Heart left ventricle (tissue), 16 donors: ENCODE results near the gene CDK5RAP3. TPM values are rescaled to one million over a fixed set of nuclear protein-coding genes. Genes with fewer than 3 reads are reported as not detected.

Source experiments
- ATAC-seq, 4 donors: fragments of 200-7000 bp; cut with Tn5 transposase; one replicate each; pipeline ENCODE4 v1.9.1; 2020 to 2022; ENCODE audit warnings: moderate library complexity in 4 of 4, mild to moderate bottlenecking in 3 of 4, moderate number of reproducible peaks in 1 of 4
- DNase-seq, 5 donors: peaks; one replicate each; pipeline ENCODE4 v3.0.0-alpha.2; 2020
- H3K27ac ChIP-seq, 12 donors: fragments of 200-600 bp; sonication (generic) in 4 of 12; one replicate each; pipeline versions ENCODE4 v1.5.0 to v1.8.0; 2016 to 2022; ENCODE audit warnings: mild to moderate bottlenecking in 2 of 12
- H3K27me3 ChIP-seq, 9 donors: fragments of 200-600 bp; sonication (generic) in 2 of 9; one replicate each; pipeline versions ENCODE4 v1.5.1 to v1.8.0; 2016 to 2022; ENCODE audit warnings: mild to moderate bottlenecking in 3 of 9
- H3K36me3 ChIP-seq, 9 donors: fragments of 200-600 bp; sonication (generic) in 2 of 9; one replicate each; pipeline versions ENCODE4 v1.5.0 to v1.8.0; 2018 to 2022; ENCODE audit warnings: mild to moderate bottlenecking in 2 of 9
- H3K4me1 ChIP-seq, 12 donors: fragments of 200-600 bp; sonication (generic) in 4 of 12; one replicate each; pipeline versions ENCODE4 v1.5.0 to v1.8.0; 2016 to 2022; ENCODE audit warnings: mild to moderate bottlenecking in 3 of 12
- H3K4me3 ChIP-seq, 12 donors: fragments of 200-600 bp; sonication (generic) in 4 of 12; one replicate each; pipeline versions ENCODE4 v1.5.0 to v1.8.0; 2017 to 2022; ENCODE audit warnings: mild to moderate bottlenecking in 9 of 12, moderate library complexity in 4 of 12
- H3K9me3 ChIP-seq, 12 donors: fragments of 200-600 bp; sonication (generic) in 4 of 12; one replicate each; pipeline versions ENCODE4 v1.5.0 to v1.8.0; 2016 to 2022; ENCODE audit warnings: mild to moderate bottlenecking in 1 of 12
- CTCF ChIP-seq, 12 donors: fragments of 200-600 bp; sonication (generic) in 4 of 12; IDR thresholded peaks; one replicate each; pipeline versions ENCODE4 v1.5.0 to v1.8.0; 2018 to 2022; ENCODE audit warnings: antibody characterized with exemption in 12 of 12, mild to moderate bottlenecking in 5 of 12
- POLR2A ChIP-seq, 2 donors: fragments of 450-650 bp; IDR thresholded peaks; one replicate each; pipeline ENCODE4 v1.6.1; 2017; ENCODE audit warnings: antibody characterized with exemption in 2 of 2, mild to moderate bottlenecking in 2 of 2, moderate library complexity in 2 of 2
- WGBS, 4 donors: extraction: QIAGEN DNeasy Blood & Tissue Kit in 2 of 4; methylation state at CpG; one replicate each; pipeline versions ENCODE4 v1.1.5 to v1.1.7; 2013 to 2018; 5-methylcytosine and 5-hydroxymethylcytosine counted together
- intact Hi-C, 10 donors: fragments of 100-400 bp; cut with DNase I; formaldehyde crosslinking; loops; one replicate each; pipeline versions ENCODE4 v1.11.1 to v1.14.2; 2022
- polyA plus RNA-seq, 2 donors: library from polyadenylated mRNA; stranded (reverse); fragments of 200-250 nt; gene quantifications; one replicate each; pipeline ENCODE4 v1.2.3, GENCODE V29; 2013
- total RNA-seq, 9 donors: library from RNA; depleted of rRNA in 2 of 9; stranded (reverse); fragments of >200 nt in 2 of 9; fragmentation: NEBNext Ultra II Directional in 3 of 9; extraction: Animal tissue kit (Norgen Biotek cat#: 25700) in 3 of 9; gene quantifications; one replicate each; pipeline versions ENCODE4 v1.1.0 to v1.2.4, GENCODE V29; 2016 to 2023
- donor health status: ischemic (EF 13 %, LVEDD 7.1; RV severe dilation, severe dysfunction).
- donor health status: healthy with polysubstance abuse.
- donor health status: DM: no; HTN: yes; CAD: no.
- donor health status: DM: no; HTN: no; CAD: no.
- donor health status: ischemic (EF 25% LVEDD 6.9; RV normal size, moderate dysfunction).
- donor health status: ischemic (EF 25% LVEDD 5.7; RV mildly dilated, moderate dysfunction).
- donor health status: healthy.
- donor health status: DM: yes; HTN: yes; CAD: no.
- donor health status: ischemic (EF 35%, LVEDD 5.7; RV mildly dilated, moderate dysfunction).
- donor health status: nonischemic (EF 11% LVEDD 7.7; RV severe dilation, severe dysfunction).
- donor health status: DM: yes; HTN: yes; CAD: no.
- donor health status: PGD.
- donor health status: ischemic (EF 29% LVEDD 5.4; RV normal size, mild dysfunction).
- donor health status: nonischemic (EF 23%, LVEDD 6.1; RV moderate dilation, normal function).

CDK5RAP3 gene
- total and polyA plus RNA-seq, 11 donors: 41.2 to 80.9 (median 53.8) TPM

- no peaks in the 10 kb centered on the region for H3K9me3 ChIP-seq
- peak overlapping the region in 3 of 12 donors; percentile 14 to 64 (median 52) for H3K27ac ChIP-seq
- DNase-seq (peak in 4 of 5 donors; percentile 44 to 76 (median 68)), ATAC-seq (peak; percentile 35 to 67 (median 60))
- TF ChIP-seq POLR2A (IDR thresholded peaks at IDR 0.05) (no peak), CTCF (IDR thresholded peaks at IDR 0.05) (peak; percentile 71 to 85 (median 80))
- intact Hi-C loops: loop anchor here in 9 of 10 donors (5.0 to 10.0 kb wide), 3 partner anchors 50 to 105 kb away; partner anchors contain the start of genes SCRN2 (in 8 of the 9) and SP2 (in 2 of the 9)
- peaks cover 0 to 38% (median 21%) of the 10 kb centered on the region in 9 donors for H3K36me3 ChIP-seq
- H3K4me3 ChIP-seq: no peak overlapping the region
- no peaks in the 10 kb centered on the region for H3K27me3 ChIP-seq
- 22 to 28% (median 27%) methylated on average over 2 of the region's 2 CpGs for WGBS, 4 donors
- peaks cover 5 to 65% (median 25%) of the 10 kb centered on the region in 12 donors for H3K4me1 ChIP-seq
Measured at GRCh38 chr17:47946929-47947397, 23.9 kb upstream of the CDK5RAP3 start.

- H3K27me3 ChIP-seq: no peaks in the 10 kb centered on the region
- peak in 3 of 4 donors; percentile 4 to 10 (median 6) for ATAC-seq
- peaks cover 5 to 54% (median 16%) of the 10 kb centered on the region in 12 donors for H3K4me1 ChIP-seq
- intact Hi-C loops: loop anchor here (1.0 to 10.0 kb wide), 8 partner anchors 22 to 106 kb away; partner anchors contain the start of genes SCRN2 (in 8 of the 10), SP2 (in 4 of the 10) and CDK5RAP3 (in 2 of the 10)
- TF ChIP-seq POLR2A (IDR thresholded peaks at IDR 0.05) (no peak), CTCF (IDR thresholded peaks at IDR 0.05) (no peak)
- 29 to 35% (median 32%) methylated on average over 5 of the region's 5 CpGs for WGBS, 4 donors
- peaks cover 0 to 38% (median 18%) of the 10 kb centered on the region in 9 donors for H3K36me3 ChIP-seq
- H3K4me3 ChIP-seq: peak overlapping the region in 4 of 12 donors; percentile 31 to 49 (median 38)
- peak overlapping the region; percentile 23 to 76 (median 58) for H3K27ac ChIP-seq
- H3K9me3 ChIP-seq: no peaks in the 10 kb centered on the region
- DNase-seq: no peak
Measured at GRCh38 chr17:47948706-47949196, 22.2 kb upstream of the CDK5RAP3 start.

- Histone ChIP-seq H3K36me3 (peaks cover 0 to 36% (median 16%) of the 10 kb centered on the region in 9 donors), H3K4me1 (peaks cover 5 to 53% (median 16%) of the 10 kb centered on the region in 12 donors), H3K27me3 (no peaks in the 10 kb centered on the region), H3K4me3 (peak overlapping the region in 10 of 12 donors; percentile 31 to 49 (median 38)), H3K9me3 (no peaks in the 10 kb centered on the region), H3K27ac (peak overlapping the region; percentile 23 to 76 (median 58))
- peak; percentile 88 to 95 (median 89) for DNase-seq
- 4 to 5% (median 4%) methylated on average over 22 of the region's 22 CpGs for WGBS, 4 donors
- intact Hi-C loops: loop anchor here (1.0 to 10.0 kb wide), 8 partner anchors 21 to 107 kb away; partner anchors contain the start of genes SCRN2 (in 8 of the 10), SP2 (in 4 of the 10) and CDK5RAP3 (in 2 of the 10)
- peak; percentile 68 to 89 (median 84) for ATAC-seq
- TF ChIP-seq CTCF (IDR thresholded peaks at IDR 0.05) (peak; percentile 85 to 96 (median 88)), POLR2A (IDR thresholded peaks at IDR 0.05) (peak in 1 of 2 donors; percentile 7)
Measured at GRCh38 chr17:47949197-47949759, 21.6 kb upstream of the CDK5RAP3 start.

- Histone ChIP-seq H3K4me3 (peak overlapping the region in 3 of 12 donors; percentile 32 to 49 (median 47)), H3K27ac (peak overlapping the region in 4 of 12 donors; percentile 26 to 69 (median 62)), H3K36me3 (peaks cover 0 to 30% (median 10%) of the 10 kb centered on the region in 9 donors), H3K9me3 (no peaks in the 10 kb centered on the region), H3K4me1 (peaks cover 5 to 46% (median 16%) of the 10 kb centered on the region in 12 donors), H3K27me3 (no peaks in the 10 kb centered on the region)
- no peak for ATAC-seq
- DNase-seq: no peak
- intact Hi-C loops: loop anchor here (1.0 to 10.0 kb wide), 8 partner anchors 20 to 108 kb away; partner anchors contain the start of genes SCRN2 (in 8 of the 10), SP2 (in 4 of the 10) and CDK5RAP3 (in 2 of the 10)
- TF ChIP-seq POLR2A (IDR thresholded peaks at IDR 0.05) (no peak), CTCF (IDR thresholded peaks at IDR 0.05) (no peak)
- 55 to 81% (median 67%) methylated on average over 3 of the region's 3 CpGs for WGBS, 4 donors
Measured at GRCh38 chr17:47949946-47950345, 21.0 kb upstream of the CDK5RAP3 start.
